ENCODE data around the gene VSIG10. TPM values are rescaled to one million over a fixed set of nuclear protein-coding genes. Genes with fewer than 3 reads are reported as not detected.
A peak's percentile ranks its signal among the peaks of the same experiment; 100 is the strongest.

The VSIG10 gene
- total and polyA plus RNA-seq, 2 of the 13 experiments (the other 11 are each of a cell fraction or from before 2014, with no cell fraction given): 25.6 to 42.5 TPM

GRCh38 chr12:118103601-118104382 is at the start of gene VSIG10 (continued):
- TF ChIP-seq ZHX2 (IDR thresholded peaks at IDR 0.05; ENCODE audit: low read depth) (no peak), ZHX2 (CRISPR knock-in tag; IDR thresholded peaks at IDR 0.05; ENCODE audit: borderline replicate concordance) (0 out of 2 replicates have a peak, but pooled peaks have one; percentile 51), ZNF207 (IDR thresholded peaks at IDR 0.05; ENCODE audit: borderline replicate concordance) (no peak), TARDBP (CRISPR knock-in tag; IDR thresholded peaks at IDR 0.05) (no peak), MBD4 (IDR thresholded peaks at IDR 0.05; ENCODE audit: borderline replicate concordance, low read length) (no peak), KDM3A (CRISPR knock-in tag; IDR thresholded peaks at IDR 0.05; ENCODE audit: low read depth) (no peak), CHCHD3 (CRISPR knock-in tag; IDR thresholded peaks at IDR 0.05) (0 out of 2 replicates have a peak, but pooled peaks have one; percentile 34), ZNF451 (CRISPR knock-in tag; IDR thresholded peaks at IDR 0.05) (0 out of 2 replicates have a peak, but pooled peaks have one; percentile 39), ZNF768 (CRISPR knock-in tag; IDR thresholded peaks at IDR 0.05) (peak; percentile 55; the same call in 1 of the 2 replicates), CC2D1A (CRISPR knock-in tag; IDR thresholded peaks at IDR 0.05) (no peak), GFI1 (CRISPR knock-in tag; IDR thresholded peaks at IDR 0.05; ENCODE audit: borderline replicate concordance) (no peak), FUBP1 (CRISPR knock-in tag; IDR thresholded peaks at IDR 0.05; ENCODE audit: borderline replicate concordance) (no peak), ZNF615 (CRISPR knock-in tag; IDR thresholded peaks at IDR 0.05; ENCODE audit: borderline replicate concordance) (no peak), HNF4G (IDR thresholded peaks at IDR 0.05; ENCODE audit: borderline replicate concordance, low read depth, low read length) (no peak), HNF4G (CRISPR knock-in tag; IDR thresholded peaks at IDR 0.05; ENCODE audit: borderline replicate concordance, low read depth) (0 out of 2 replicates have a peak, but pooled peaks have one; percentile 1), ZNF282 (IDR thresholded peaks at IDR 0.05; ENCODE audit: partially characterized antibody) (no peak), ZNF354B (CRISPR knock-in tag; IDR thresholded peaks at IDR 0.05) (no peak), ZFX (CRISPR knock-in tag; IDR thresholded peaks at IDR 0.05; ENCODE audit: low read depth) (peak; percentile 67), FOXO1 (CRISPR knock-in tag; IDR thresholded peaks at IDR 0.05) (peak; percentile 55), ZNF350 (CRISPR knock-in tag; IDR thresholded peaks at IDR 0.05; ENCODE audit: borderline replicate concordance, low read depth) (no peak), SALL2 (CRISPR knock-in tag; IDR thresholded peaks at IDR 0.05) (no peak), ZFP62 (CRISPR knock-in tag; IDR thresholded peaks at IDR 0.05) (no peak), HNF4A (CRISPR knock-in tag; IDR thresholded peaks at IDR 0.05) (no peak)
